K562 (cell line): ENCODE data around the gene ODAD4. TPM values are rescaled to one million over a fixed set of nuclear protein-coding genes. Genes with fewer than 3 reads are reported as not detected.

ENCODE experiments used
- ARHGAP35 ChIP-seq: fragments of 450-650 bp; IDR thresholded peaks from 2 replicates; pipeline ENCODE4 v1.6.1; 2018; ENCODE audit not compliant: partially characterized antibody
- ARID2 ChIP-seq: fragments of 450-650 bp; IDR thresholded peaks from 2 replicates; pipeline ENCODE4 v1.6.1; 2017; ENCODE audit warnings: antibody characterized with exemption, mild to moderate bottlenecking
- CGGBP1 ChIP-seq: fragments of 250-450 bp; sonication (Bioruptor Pico); IDR thresholded peaks from 2 replicates; pipeline ENCODE4 v1.9.0; 2021; ENCODE audit warnings: mild to moderate bottlenecking
- EGR1 ChIP-seq: fragments of 450-650 bp; conservative IDR thresholded peaks from 2 replicates; pipeline ENCODE4 v1.6.1; 2017; ENCODE audit warnings: mild to moderate bottlenecking
- ID3 ChIP-seq, 2 experiments: fragments of 250-450 bp in 1 of 2; fragments of 450-650 bp in 1 of 2; sonication (Bioruptor Pico) in 1 of 2; IDR thresholded peaks; 2 replicates each; pipeline versions ENCODE4 v1.6.1 to v1.8.0; 2016 to 2021; ENCODE audit warnings: mild to moderate bottlenecking in 2 of 2, moderate library complexity in 2 of 2, missing compliant biosample characterization in 1 of 2, missing genetic modification characterization in 1 of 2
- JUNB ChIP-seq: fragments of 450-650 bp; formaldehyde crosslinking; conservative IDR thresholded peaks from 2 replicates; pipeline ENCODE4 v1.4.0; 2020; ENCODE audit warnings: mild to moderate bottlenecking
- MAZ ChIP-seq, 2 experiments: fragments of 450-650 bp in 1 of 2; sonication (generic) in 1 of 2; formaldehyde crosslinking; IDR thresholded peaks in 1 of 2; conservative IDR thresholded peaks in 1 of 2; 2 replicates each; pipeline versions ENCODE4 v1.4.0 to v1.5.0; 2020; ENCODE audit warnings: mild to moderate bottlenecking in 1 of 2, missing genetic modification reagents in 1 of 2
- MTA3 ChIP-seq: fragments of 450-650 bp; formaldehyde crosslinking; IDR thresholded peaks from 2 replicates; pipeline ENCODE4 v1.6.1; 2017; ENCODE audit warnings: mild to moderate bottlenecking, borderline replicate concordance
- MYNN ChIP-seq, 2 experiments: sonication (generic); formaldehyde crosslinking in 1 of 2; IDR thresholded peaks; 2 replicates each; pipeline versions ENCODE4 v1.5.0 to v1.6.1; 2016 to 2020; ENCODE audit warnings: antibody characterized with exemption in 1 of 2, missing genetic modification reagents in 1 of 2
- PPARD ChIP-seq: fragments of 250-450 bp; sonication (Bioruptor Pico); IDR thresholded peaks from 2 replicates; pipeline ENCODE4 v1.8.0; 2022; ENCODE audit warnings: inconsistent platforms, mild to moderate bottlenecking, moderate library complexity
- PTRF ChIP-seq: fragments of 450-650 bp; IDR thresholded peaks from 2 replicates; pipeline ENCODE4 v1.6.1; 2016; ENCODE audit warnings: mild to moderate bottlenecking, missing genetic modification characterization, missing compliant biosample characterization
- SRSF9 ChIP-seq: fragments of 200-400 bp; formaldehyde crosslinking; IDR thresholded peaks from 2 replicates; pipeline ENCODE4 v1.6.1; 2017; ENCODE audit warnings: low read depth, low read length, borderline replicate concordance
- TAF7 ChIP-seq: fragments of 450-650 bp; IDR thresholded peaks from 2 replicates; pipeline ENCODE4 v1.6.1; 2016; ENCODE audit warnings: missing genetic modification characterization, missing compliant biosample characterization
- TCF7L2 ChIP-seq: fragments of 150-350 bp; IDR thresholded peaks from 2 replicates; pipeline ENCODE4 v1.6.1; 2016; ENCODE audit warnings: low read depth, mild to moderate bottlenecking, low read length, moderate library complexity
- XRCC3 ChIP-seq: fragments of 450-650 bp; IDR thresholded peaks from 2 replicates; pipeline ENCODE4 v1.6.1; 2017; ENCODE audit warnings: mild to moderate bottlenecking, moderate library complexity
- ZBTB7A ChIP-seq: IDR thresholded peaks from 2 replicates; pipeline ENCODE4 v1.6.1; 2011; ENCODE audit warnings: low read depth, mild to moderate bottlenecking, low read length, moderate library complexity, borderline replicate concordance; ENCODE audit not compliant: control insufficient read depth
- ZFP91 ChIP-seq: sonication (generic); formaldehyde crosslinking; IDR thresholded peaks from 2 replicates; pipeline ENCODE4 v1.8.0; 2022; ENCODE audit warnings: mild to moderate bottlenecking, missing genetic modification reagents
- ZNF277 ChIP-seq: fragments of 250-450 bp; sonication (Bioruptor Pico); IDR thresholded peaks from 2 replicates; pipeline ENCODE4 v1.8.0; 2022; ENCODE audit warnings: inconsistent platforms, mild to moderate bottlenecking, moderate library complexity, borderline replicate concordance
- ZNF592 ChIP-seq: fragments of 450-650 bp; IDR thresholded peaks from 2 replicates; pipeline ENCODE4 v1.6.1; 2017; ENCODE audit warnings: antibody characterized with exemption, mild to moderate bottlenecking
- polyA plus RNA-seq, 8 experiments: library from polyadenylated mRNA; depleted of rRNA in 4 of 8; stranded (reverse) in 5 of 8; unstranded in 3 of 8; fragments of >200 nt; fragmentation: Nextera tagmentation in 2 of 8; fragmentation: Illumina TruSeq in 1 of 8; extraction: Ambion mirVana in 2 of 8; extraction: Trizol in 1 of 8; gene quantifications; 2 replicates each; pipeline versions ENCODE4 v1.2.1 to v1.2.3, GENCODE V29; 2011 to 2014; ENCODE audit warnings: inconsistent platforms in 1 of 8, missing spikeins in 1 of 8
- total RNA-seq, 7 experiments: library from RNA; depleted of rRNA in 6 of 7; stranded (reverse); fragments of >200 nt in 6 of 7; fragmentation: Illumina TruSeq in 2 of 7; extraction: Trizol in 2 of 7; gene quantifications; 2 replicates each; pipeline versions ENCODE4 v1.2.1 to v1.2.3, GENCODE V29; 2011 to 2021; ENCODE audit warnings: low replicate concordance in 1 of 7

ODAD4 gene
- total and polyA plus RNA-seq, 9 of the 15 experiments (the other 6 are each of a cell fraction or from before 2014, with no cell fraction given) = 0.09 to 0.98 (median 0.51) TPM

DNA sequence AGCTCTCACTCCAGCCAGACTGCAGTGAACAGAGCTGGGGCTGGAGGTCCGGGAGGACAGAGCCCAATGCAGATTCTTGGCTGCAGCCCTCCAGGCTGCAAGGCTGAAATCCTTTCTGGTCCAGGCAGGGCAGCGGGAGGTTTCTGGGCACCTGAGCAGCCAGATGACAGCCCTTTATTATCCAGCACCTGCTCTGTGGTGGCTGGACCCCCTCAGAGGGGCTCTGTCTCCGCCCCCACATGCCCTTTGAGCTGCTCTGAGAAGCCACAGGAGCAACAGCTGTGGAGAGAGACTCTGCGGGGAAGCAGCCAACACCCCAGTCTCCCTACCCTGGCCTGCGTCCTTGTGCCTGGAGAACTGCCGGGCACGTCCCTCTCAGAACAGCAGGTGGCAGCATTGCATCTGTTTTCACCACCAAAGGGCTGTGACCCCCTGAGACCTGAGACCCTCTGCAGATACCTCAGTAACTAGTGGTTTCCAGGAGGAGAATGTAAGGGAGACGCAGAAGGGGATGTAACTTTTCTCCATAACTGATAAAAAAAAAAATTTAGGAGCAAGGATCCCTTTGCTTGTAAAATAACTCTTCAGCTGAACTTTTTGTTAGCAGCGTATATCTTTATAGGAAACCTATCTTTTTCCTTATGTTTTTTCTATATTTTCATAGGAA is 32.5 kb downstream of the ODAD4 start (continued):
- TF ChIP-seq MAZ (CRISPR knock-in tag; conservative IDR thresholded peaks at IDR 0.05 in 1 of 2, IDR thresholded peaks at IDR 0.05 in 1 of 2) (peak; percentile 27 to 31; a peak in 1 of 4 replicates), TAF7 (tag) (no peak), JUNB (CRISPR knock-in tag) (no peak), TCF7L2 (no peak), XRCC3 (no peak), CGGBP1 (CRISPR knock-in tag) (no peak), ZFP91 (CRISPR knock-in tag) (no peak), ARHGAP35 (no peak), ARID2 (peak; percentile 60; the same call in 1 of the 2 replicates), PPARD (CRISPR knock-in tag) (no peak), PTRF (tag) (no peak), ZBTB7A (peak; percentile 98), MYNN (IDR thresholded peaks at IDR 0.05) (no peak), MYNN (CRISPR knock-in tag; IDR thresholded peaks at IDR 0.05) (no peak), EGR1 (no peak), ID3 (CRISPR knock-in tag; IDR thresholded peaks at IDR 0.05) (no peak), ID3 (tag; IDR thresholded peaks at IDR 0.05) (no peak), ZNF592 (no peak), SRSF9 (no peak), ZNF277 (CRISPR knock-in tag) (no peak), MTA3 (no peak)
